HG03045 (cell line): Measurements from ENCODE around the gene GRAMD4.

ENCODE experiments used
- ATAC-seq: cut with Tn5 transposase; IDR thresholded peaks from one replicate; pipeline ENCODE4 v1.9.1; 2021; ENCODE audit warnings: mild to moderate bottlenecking, moderate library complexity; ENCODE audit not compliant: unreplicated experiment

The GRAMD4 gene

DNA sequence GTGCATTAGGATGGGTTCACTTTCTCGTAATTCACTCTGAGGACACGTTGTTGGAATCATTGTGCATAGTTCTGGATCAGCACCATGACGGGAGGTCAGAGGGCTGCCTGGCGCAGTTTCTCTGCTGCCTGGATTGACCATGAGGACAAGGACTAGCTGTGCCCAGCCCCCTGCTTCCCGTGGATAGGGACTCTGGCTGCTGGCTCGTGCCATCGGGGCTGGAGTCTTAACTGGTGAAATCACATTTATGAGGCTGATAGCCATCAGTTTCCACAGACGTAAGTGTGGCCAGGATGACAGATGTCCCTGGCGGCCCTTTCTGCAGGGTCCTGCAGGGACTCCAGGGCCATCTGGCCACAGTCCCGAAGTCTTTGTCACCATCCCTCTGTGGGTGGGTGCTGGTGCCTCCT is 24.1 kb upstream of the GRAMD4 start:
- ATAC-seq, result no peak

- ATAC-seq, result no peak
Measured at GRCh38 chr22:46596819-46597218, 23.4 kb upstream of the GRAMD4 start.

- no peak for ATAC-seq
Measured at GRCh38 chr22:46598224-46598623, 22.0 kb upstream of the GRAMD4 start.

GRCh38 chr22:46598737-46599424 is 21.3 kb upstream of the GRAMD4 start:
- no peak for ATAC-seq

DNA sequence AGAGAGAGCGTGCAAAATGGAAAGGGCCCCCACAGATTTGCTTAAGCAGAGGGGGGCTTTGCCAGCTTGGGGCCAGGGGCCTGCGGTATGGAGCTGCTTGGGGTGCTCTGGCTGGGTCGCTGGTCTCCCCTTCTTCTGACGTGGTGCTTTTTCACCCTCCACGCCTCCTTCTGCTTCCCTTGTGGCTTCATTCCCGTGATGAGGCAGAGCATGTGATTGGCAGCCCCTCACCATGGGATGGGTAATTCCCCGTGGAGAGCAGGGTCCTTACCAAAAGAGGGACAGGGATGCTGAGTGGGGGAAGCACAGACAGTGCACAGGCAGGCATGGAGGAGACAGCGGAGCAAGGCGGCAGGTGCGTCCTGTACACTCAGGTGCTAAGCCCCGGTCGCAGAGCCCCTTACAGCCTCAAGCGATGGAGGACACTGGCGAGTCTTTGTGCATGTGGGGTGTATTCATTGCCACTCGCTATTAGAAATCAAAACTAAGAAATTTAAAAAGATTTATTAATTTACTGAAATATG is 19.9 kb upstream of the GRAMD4 start:
- no peak for ATAC-seq

GRCh38 chr22:46602025-46602424 is 18.2 kb upstream of the GRAMD4 start:
- no peak for ATAC-seq

GRCh38 chr22:46604306-46604690 is 15.9 kb upstream of the GRAMD4 start:
- no peak for ATAC-seq

GRCh38 chr22:46605117-46605516 is 15.1 kb upstream of the GRAMD4 start:
- no peak for ATAC-seq

DNA sequence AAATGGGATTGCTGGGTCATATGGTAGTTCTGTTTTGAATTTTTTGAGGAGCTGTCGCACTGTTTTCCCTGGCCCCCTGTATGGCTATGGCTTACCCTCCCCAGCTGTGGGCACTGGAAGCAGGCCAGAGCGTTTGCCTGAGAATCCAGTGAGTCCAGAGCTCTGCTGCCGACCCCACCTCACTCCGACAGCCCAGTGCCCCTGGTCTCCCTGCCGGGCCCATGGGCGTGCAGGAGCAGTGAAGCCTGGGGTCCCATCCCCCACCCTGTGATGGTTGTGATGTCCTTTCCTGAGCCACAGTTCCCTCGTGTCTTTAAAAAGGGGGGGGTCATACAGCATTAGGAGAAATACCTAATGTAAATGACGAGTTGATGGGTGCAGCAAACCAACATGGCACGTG is 13.3 kb upstream of the GRAMD4 start:
- ATAC-seq, result no peak

GRCh38 chr22:46607483-46608114 is 12.6 kb upstream of the GRAMD4 start:
- ATAC-seq, result no peak

DNA sequence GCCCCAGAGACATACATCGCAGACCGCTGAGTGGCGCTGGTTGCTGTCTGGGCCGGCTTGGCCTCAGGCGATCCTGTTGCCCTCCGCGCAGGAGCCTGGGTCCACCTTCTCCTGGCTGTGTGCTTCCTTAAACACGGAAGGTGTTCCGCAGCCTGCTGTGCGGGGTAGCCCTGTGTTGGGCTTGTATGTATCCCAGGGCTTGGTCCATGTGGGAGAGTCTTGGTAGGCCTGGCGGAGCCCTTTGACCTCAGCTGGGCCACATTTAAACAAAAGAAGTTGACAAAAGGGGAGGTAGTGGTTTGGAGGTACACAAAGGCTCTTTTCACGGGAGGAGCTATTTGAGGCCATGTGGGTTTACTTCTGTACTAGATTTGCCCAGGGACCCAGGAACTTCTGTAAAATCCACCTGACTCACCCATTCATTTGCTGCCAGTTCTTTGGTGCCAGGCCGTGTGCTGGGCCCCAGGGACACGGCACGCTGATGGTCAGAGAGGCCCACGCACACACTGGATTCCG is 11.0 kb upstream of the GRAMD4 start:
- no peak for ATAC-seq

GRCh38 chr22:46609724-46610201 is 10.4 kb upstream of the GRAMD4 start:
- ATAC-seq, result no peak

GRCh38 chr22:46610356-46610755 is 9.8 kb upstream of the GRAMD4 start:
- no peak for ATAC-seq

DNA sequence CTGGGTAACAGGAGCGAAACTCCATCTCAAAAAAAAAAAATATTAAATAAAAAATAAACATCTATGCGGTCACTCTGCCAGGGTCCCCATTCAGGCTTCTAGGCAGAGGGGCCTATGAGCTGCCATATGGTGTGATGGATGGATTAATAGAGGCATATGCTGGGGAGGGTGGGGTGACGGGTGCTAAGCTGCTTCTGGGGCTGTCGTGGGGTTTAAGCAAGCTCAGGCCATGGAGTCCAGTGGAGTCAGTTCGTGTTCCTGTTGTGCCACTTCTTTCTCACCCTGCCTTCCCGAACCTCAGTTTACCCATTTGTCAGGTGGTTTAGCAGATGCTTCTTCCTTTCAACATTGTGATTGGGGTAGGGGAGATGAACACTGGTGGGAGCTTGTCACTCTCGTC is 9.0 kb upstream of the GRAMD4 start:
- ATAC-seq, result no peak

DNA sequence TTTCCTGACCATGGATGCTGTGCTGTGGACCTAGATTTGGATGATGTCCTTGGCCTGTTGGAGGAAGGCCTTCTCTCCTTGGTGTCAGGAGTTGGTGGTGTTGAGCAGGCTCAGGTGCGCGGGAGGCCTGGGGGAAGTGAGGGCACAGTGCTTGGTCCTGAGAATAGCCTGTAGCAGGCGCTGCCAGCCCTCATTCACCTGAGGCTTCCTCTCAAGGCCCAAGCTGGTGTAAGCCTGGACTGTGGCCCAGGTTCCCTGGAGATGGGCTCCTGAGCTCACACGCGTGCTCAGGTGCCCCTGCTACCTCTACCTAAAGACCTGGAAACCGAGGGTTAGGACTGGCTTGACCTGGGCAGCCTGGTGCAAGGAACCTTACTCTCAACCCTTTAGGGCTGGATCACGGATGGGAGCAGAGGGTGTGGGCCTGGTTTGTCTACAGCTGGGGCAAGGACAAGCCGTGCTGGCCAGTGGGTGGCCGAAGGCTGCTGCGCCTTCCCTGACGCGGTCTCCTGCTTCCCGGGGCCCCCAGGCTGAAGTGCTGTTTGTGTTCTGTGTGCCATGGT is 7.8 kb upstream of the GRAMD4 start:
- ATAC-seq, result no peak

DNA sequence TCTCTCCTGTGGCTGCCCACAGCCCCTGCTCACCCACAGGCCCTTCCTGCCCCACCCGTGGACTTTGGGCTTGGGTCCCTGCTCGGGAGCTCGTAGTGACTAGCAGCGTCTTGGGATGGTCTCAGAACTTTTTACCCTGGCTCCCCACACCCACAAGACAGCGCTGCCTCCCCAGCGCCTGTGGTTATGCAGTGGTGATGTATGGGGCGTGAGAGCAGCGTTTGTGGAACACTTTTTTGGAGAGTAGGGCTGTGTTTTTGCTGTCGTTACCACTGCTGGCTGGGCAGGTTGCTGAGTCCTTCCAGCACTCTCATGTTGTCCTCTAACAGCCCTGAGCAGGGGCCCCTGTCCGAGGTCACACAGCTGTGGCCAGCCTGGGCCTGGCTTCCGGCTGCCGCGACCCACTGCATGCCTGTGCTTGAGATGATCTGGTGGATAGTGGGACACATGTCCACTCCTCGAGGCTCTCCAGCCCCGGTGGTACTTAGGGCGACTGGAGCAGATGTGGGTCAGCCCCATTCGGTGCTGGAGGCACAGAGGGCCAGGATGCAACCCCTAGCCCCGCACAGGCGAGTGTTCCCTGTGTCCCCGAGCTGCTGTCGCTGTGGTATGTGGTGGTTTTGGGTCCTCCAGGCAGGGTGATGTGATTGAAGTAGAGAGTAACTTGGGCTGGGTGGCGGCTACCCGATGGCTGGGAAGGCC is 7.1 kb upstream of the GRAMD4 start:
- ATAC-seq, result no peak

DNA sequence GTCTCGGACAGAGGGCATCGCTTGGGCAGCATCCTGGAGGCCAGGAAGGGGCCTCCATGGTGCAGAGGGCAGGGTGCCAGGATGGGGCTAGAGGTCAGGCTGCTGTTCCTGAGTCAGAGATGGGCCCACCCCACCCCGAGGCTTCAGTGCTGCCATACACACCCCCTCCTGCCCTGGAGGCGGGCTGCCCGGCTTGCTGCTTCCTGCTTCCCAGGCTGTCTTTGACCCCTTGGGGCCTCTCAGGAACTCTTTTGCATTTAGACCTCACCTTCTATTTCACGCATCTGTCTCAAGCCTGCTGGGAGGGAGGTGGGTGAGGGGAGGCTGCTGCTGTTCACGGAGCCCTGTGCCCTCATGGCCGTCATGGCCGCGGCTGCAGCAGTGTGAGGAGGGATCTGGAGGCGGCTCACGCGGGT is 6.6 kb upstream of the GRAMD4 start:
- ATAC-seq, result no peak

DNA sequence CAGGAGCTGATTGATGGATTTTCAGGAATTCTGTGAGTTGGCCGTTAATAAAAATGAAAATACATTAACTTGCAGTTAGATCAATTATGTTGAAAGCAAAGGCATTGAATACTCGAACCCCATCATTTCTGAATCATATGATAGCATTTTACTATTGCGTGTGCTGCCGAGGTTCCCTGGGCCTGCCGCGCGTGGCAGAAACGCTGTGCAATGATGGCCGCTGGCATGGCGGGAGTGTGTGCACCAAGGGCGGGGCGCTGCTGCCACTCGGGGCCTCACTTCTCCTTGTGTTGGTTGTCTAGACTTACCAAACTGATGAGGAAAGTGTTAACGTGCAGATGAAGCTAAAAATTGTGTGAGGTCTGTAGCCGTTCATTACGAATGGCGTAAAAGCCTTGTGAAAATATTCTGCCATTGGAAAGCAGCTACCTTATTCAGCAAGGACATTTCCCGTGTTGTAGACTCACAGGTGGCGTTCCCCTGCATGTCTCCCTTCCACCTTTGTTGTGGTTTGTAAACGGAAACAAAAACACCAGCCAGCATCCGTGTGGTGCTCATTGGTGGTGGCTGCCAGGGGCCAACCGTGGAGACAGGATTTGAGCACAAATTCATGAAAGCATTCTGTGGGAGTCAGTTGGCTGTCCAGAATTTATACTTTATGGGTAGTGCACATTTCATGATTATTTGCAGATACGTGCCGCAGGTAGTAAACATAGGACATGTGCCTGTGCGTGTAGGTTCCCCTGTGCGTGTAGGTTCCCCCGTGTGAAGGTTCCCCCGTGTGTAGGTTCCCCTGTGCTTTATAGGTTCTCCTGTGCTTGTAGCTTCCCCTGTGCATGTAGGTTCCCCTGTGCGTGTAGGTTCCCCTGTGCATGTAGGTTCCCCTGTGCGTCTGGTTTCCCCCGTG is 5.9 kb upstream of the GRAMD4 start:
- no peak for ATAC-seq

DNA sequence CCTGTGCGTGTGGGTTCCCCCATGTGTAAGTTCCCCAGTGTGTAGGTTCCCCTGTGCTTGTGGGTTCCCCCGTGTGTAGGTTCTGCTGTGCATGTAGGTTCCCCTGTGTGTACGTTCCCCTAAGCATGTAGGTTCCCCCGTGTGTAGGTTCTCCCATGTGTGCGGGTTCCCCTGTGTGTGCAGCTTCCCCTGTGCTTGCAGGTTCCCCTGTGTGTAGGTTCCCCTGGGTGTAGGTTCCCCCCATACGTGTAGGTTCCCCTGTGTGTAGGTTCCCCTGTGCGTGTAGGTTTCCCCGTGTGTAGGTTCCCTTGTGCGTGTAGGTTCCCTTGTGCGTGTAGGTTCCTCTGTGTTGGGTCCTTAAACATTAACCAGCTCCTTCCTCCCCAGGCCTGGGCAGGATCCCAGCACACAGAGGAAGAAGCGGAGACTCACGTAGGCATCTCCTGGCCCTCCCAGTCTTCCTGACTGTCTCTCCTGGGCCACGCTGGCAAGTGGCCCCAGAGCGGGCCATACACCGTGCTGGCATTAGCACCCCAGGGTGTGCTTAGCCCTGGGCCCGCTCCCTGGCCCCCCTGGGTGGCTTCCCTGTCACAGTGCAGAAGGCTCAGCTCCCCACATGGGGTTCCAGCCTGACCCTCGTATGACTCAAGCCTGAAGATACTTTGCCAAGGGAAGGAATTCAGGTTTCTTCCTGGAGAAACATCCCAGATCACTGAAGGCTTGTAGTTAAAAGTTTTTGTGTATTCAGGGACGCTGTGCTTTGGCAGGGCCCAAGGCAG is 2.8 kb upstream of the GRAMD4 start:
- no peak for ATAC-seq
